Psoas muscle (tissue), 8 donors: ENCODE measurements around the gene MED6. TPM values are rescaled to one million over a fixed set of nuclear protein-coding genes. Genes with fewer than 3 reads are reported as not detected.
A peak's percentile ranks its signal among the peaks of the same experiment; 100 is the strongest.

ENCODE experiments used
- ATAC-seq, 4 donors: fragments of 200-7000 bp; cut with Tn5 transposase; one replicate each; pipeline ENCODE4 v1.9.1; 2020; ENCODE audit warnings: moderate library complexity in 3 of 4, mild to moderate bottlenecking in 2 of 4
- DNase-seq, 2 donors: peaks; one replicate each; pipeline ENCODE4 v3.0.0-alpha.2; 2020
- H3K27ac ChIP-seq: fragments of 200-600 bp; one replicate; pipeline ENCODE4 v1.8.0; 2022
- H3K27me3 ChIP-seq, 3 donors: fragments of 200-600 bp in 1 of 3; one replicate each; pipeline versions ENCODE4 v1.6.1 to v1.8.0; 2013 to 2022; ENCODE audit warnings: low read length in 2 of 3, mild to moderate bottlenecking in 2 of 3, moderate library complexity in 1 of 3; ENCODE audit not compliant: insufficient read depth in 3 of 3
- H3K36me3 ChIP-seq, 2 donors: fragments of 200-600 bp in 1 of 2; one replicate each; pipeline versions ENCODE4 v1.6.1 to v1.8.0; 2013 to 2022; ENCODE audit warnings: low read depth in 1 of 2, mild to moderate bottlenecking in 1 of 2, moderate library complexity in 1 of 2; ENCODE audit not compliant: insufficient read depth in 1 of 2
- H3K4me1 ChIP-seq: fragments of 200-600 bp; one replicate; pipeline ENCODE4 v1.8.0; 2022
- H3K4me3 ChIP-seq: fragments of 200-600 bp; one replicate; pipeline ENCODE4 v1.8.0; 2022; ENCODE audit warnings: mild to moderate bottlenecking
- H3K9me3 ChIP-seq: fragments of 200-600 bp; one replicate; pipeline ENCODE4 v1.8.0; 2022
- CTCF ChIP-seq: fragments of 200-600 bp; IDR thresholded peaks from one replicate; pipeline ENCODE4 v1.8.0; 2022; ENCODE audit warnings: antibody characterized with exemption
- WGBS, 3 donors: extraction: QIAGEN DNeasy Blood & Tissue Kit; methylation state at CpG; one replicate each; pipeline versions ENCODE4 v1.1.6 to v1.1.7; 2013; 5-methylcytosine and 5-hydroxymethylcytosine counted together
- intact Hi-C, 2 donors: fragments of 100-400 bp; cut with DNase I; formaldehyde crosslinking; loops; one replicate each; pipeline versions ENCODE4 v1.11.0 to v1.14.2; 2022
- polyA plus RNA-seq, 3 donors: library from polyadenylated mRNA; stranded (reverse); fragments of 200-250 nt; gene quantifications; one replicate each; pipeline ENCODE4 v1.2.3, GENCODE V29; 2013
- total RNA-seq, 4 donors: library from RNA; stranded (reverse); fragmentation: NEBNext Ultra II Directional in 2 of 4; extraction: Animal tissue kit (Norgen Biotek cat#: 25700) in 2 of 4; gene quantifications; one replicate each; pipeline versions ENCODE4 v1.2.1 to v1.2.4, GENCODE V29; 2021 to 2023
- donor health status: healthy with polysubstance abuse.
- donor health status: DM: no; HTN: no; CAD: no; lungs with moderate emphysema.
- donor health status: Bipolar disorder and iron deficiency.
- donor health status: healthy.
- donor health status: DM: yes; HTN: yes; CAD: no.
- donor health status: DM: no; HTN: no; CAD: no.
- donor health status: DM: no; HTN: no; CAD: no.
- donor health status: DM: yes; HTN: yes; CAD: no.

Gene MED6
- total and polyA plus RNA-seq, 7 donors: 20.3 to 37.2 (median 27.3) TPM

- Histone ChIP-seq H3K4me1 (peaks cover 4% of the 10 kb centered on the region), H3K9me3 (no peaks in the 10 kb centered on the region), H3K36me3 (peaks cover 2 to 12% of the 10 kb centered on the region in 2 donors), H3K27me3 (no peaks in the 10 kb centered on the region), H3K27ac (no peak overlapping the region), H3K4me3 (peak overlapping the region; percentile 42)
- ATAC-seq: peak; percentile 19 to 71 (median 64)
- 18 to 25% (median 20%) methylated on average over 19 of the region's 19 CpGs for whole genome bisulfite sequencing, 3 donors
- TF ChIP-seq CTCF: no peak
- intact Hi-C loops: no loop called here
- no peak for DNase-seq
Observed at GRCh38 chr14:70555890-70556289, 44.6 kb downstream of the MED6 start.

GRCh38 chr14:70538087-70538486 lies 62.4 kb downstream of the MED6 start:
- Histone ChIP-seq H3K27ac (no peak overlapping the region), H3K27me3 (no peaks in the 10 kb centered on the region), H3K4me3 (no peak overlapping the region), H3K4me1 (no peaks in the 10 kb centered on the region), H3K36me3 (no peaks in the 10 kb centered on the region), H3K9me3 (no peaks in the 10 kb centered on the region)
- ATAC-seq: no peak
- no peak for DNase-seq
- TF ChIP-seq CTCF: no peak
- intact Hi-C loops: no loop called here
- WGBS, 3 donors: 45 to 70% (median 55%) methylated on average over 5 of the region's 5 CpGs

GRCh38 chr14:70536830-70537229 lies 63.6 kb downstream of the MED6 start:
- DNase-seq (no peak), ATAC-seq (no peak)
- H3K9me3 ChIP-seq: no peaks in the 10 kb centered on the region
- 33 to 95% (median 85%) methylated on average over 1 of the region's 1 CpG for WGBS, 3 donors
- H3K4me1 ChIP-seq: no peaks in the 10 kb centered on the region
- intact Hi-C loops: no loop called here
- no peak overlapping the region for H3K4me3 ChIP-seq
- no peak overlapping the region for H3K27ac ChIP-seq
- H3K27me3 ChIP-seq: no peaks in the 10 kb centered on the region
- H3K36me3 ChIP-seq: no peaks in the 10 kb centered on the region
- TF ChIP-seq CTCF: no peak

- H3K4me3 ChIP-seq: no peak within 1 kb of the TSS
- intact Hi-C loops: no loop called here
- no peaks in the 10 kb centered on the region for H3K36me3 ChIP-seq
- H3K9me3 ChIP-seq: no peaks in the 10 kb centered on the region
- no peaks in the 10 kb centered on the region for H3K4me1 ChIP-seq
- no peak for ATAC-seq
- no peaks in the 10 kb centered on the region for H3K27me3 ChIP-seq
- no peak within 1 kb of the TSS for H3K27ac ChIP-seq
- no peak for TF ChIP-seq CTCF
- no peak for DNase-seq
Observed at GRCh38 chr14:70534904-70535303, 65.6 kb downstream of the MED6 start, which contains the start of gene ADAM20. Gene ADAM20, minus strand, starts transcription at chr14:70535004. Its CDS starts 10,247 bp downstream, at chr14:70524757.

Other genes with a start within 250 kb of the MED6 start
- 10 to 100 TPM; 46.1 to 62.8 (median 57.0) TPM for gene COX16, start 241.0 kb downstream of the MED6 start, total RNA-seq
- 10 to 100 TPM; 43.5 to 66.2 (median 51.8) TPM for gene COX16, start 241.0 kb downstream of the MED6 start, polyA plus RNA-seq
- gene SYNJ2BP, start 183.6 kb downstream of the MED6 start, total RNA-seq: 10 to 100 TPM; 27.9 to 46.5 (median 39.9) TPM
- 10 to 100 TPM; 12.6 to 27.1 (median 14.6) TPM for gene SYNJ2BP, start 183.6 kb downstream of the MED6 start, polyA plus RNA-seq
- under 1 TPM; 0.10 to 0.26 (median 0.17) TPM for gene ADAM21, start 148.5 kb downstream of the MED6 start, total RNA-seq
- gene ADAM21, start 148.5 kb downstream of the MED6 start, polyA plus RNA-seq: 1 to 10 TPM in 1 of 3 donors, under 1 TPM in 1, not detected in 1; 0.21 to 1.0 TPM
- gene ADAM20, start 65.7 kb downstream of the MED6 start, total RNA-seq: 1 to 10 TPM in 1 of 4 donors, under 1 TPM in 3; 0.27 to 1.1 (median 0.64) TPM
- under 1 TPM; 0.06 to 0.11 (median 0.07) TPM for gene ADAM20, start 65.7 kb downstream of the MED6 start, polyA plus RNA-seq
- 10 to 100 TPM in 2 of 4 donors, 1 to 10 TPM in 2; 2.8 to 15.1 (median 8.7) TPM for gene TTC9, start 41.3 kb upstream of the MED6 start, total RNA-seq
- gene TTC9, start 41.3 kb upstream of the MED6 start, polyA plus RNA-seq: 1 to 10 TPM; 2.5 to 6.6 (median 5.4) TPM
- gene MAP3K9, start 208.9 kb upstream of the MED6 start, total RNA-seq: 1 to 10 TPM; 2.1 to 4.3 (median 3.2) TPM
- 1 to 10 TPM in 2 of 3 donors, under 1 TPM in 1; 0.44 to 1.8 (median 1.1) TPM for gene MAP3K9, start 208.9 kb upstream of the MED6 start, polyA plus RNA-seq